GM12878 (cell line): Measurements from ENCODE around the gene RPUSD2. TPM values are rescaled to one million over a fixed set of nuclear protein-coding genes. Genes with fewer than 3 reads are reported as not detected.
A peak's percentile ranks its signal among the peaks of the same experiment; 100 is the strongest.

Experiments used
- BMI1 ChIP-seq: fragments of 450-650 bp; IDR thresholded peaks from 2 replicates; pipeline ENCODE4 v1.6.1; 2016; ENCODE audit warnings: mild to moderate bottlenecking, moderate library complexity, borderline replicate concordance
- CBX3 ChIP-seq: fragments of 200-600 bp; sonication (generic); IDR thresholded peaks from 2 replicates; pipeline ENCODE4 v1.6.1; 2016; ENCODE audit warnings: low read depth, borderline replicate concordance
- CEBPB ChIP-seq, 2 experiments: fragments of 150-350 bp in 1 of 2; IDR thresholded peaks; 2 replicates each; pipeline ENCODE4 v1.6.1; 2012 to 2014; ENCODE audit warnings: low read depth in 2 of 2, low read length in 2 of 2, borderline replicate concordance in 1 of 2, inconsistent platforms in 1 of 2
- CHD1 ChIP-seq: IDR thresholded peaks from 2 replicates; pipeline ENCODE4 v1.6.1; 2012; ENCODE audit warnings: low read depth, low read length, improper control_type of control experiment
- CHD2 ChIP-seq: IDR thresholded peaks from 2 replicates; pipeline ENCODE4 v1.6.1; 2011; ENCODE audit warnings: low read depth, low read length, improper control_type of control experiment, borderline replicate concordance
- CREB1 ChIP-seq: IDR thresholded peaks from 2 replicates; pipeline ENCODE4 v1.6.1; 2012; ENCODE audit warnings: low read depth, mild to moderate bottlenecking, inconsistent platforms
- CREM ChIP-seq: IDR thresholded peaks from 2 replicates; pipeline ENCODE4 v1.6.1; 2014; ENCODE audit warnings: antibody characterized with exemption, low read depth
- DPF2 ChIP-seq: fragments of 450-650 bp; IDR thresholded peaks from 2 replicates; pipeline ENCODE4 v1.6.1; 2017; ENCODE audit warnings: mild to moderate bottlenecking
- E2F8 ChIP-seq: fragments of 450-650 bp; IDR thresholded peaks from 2 replicates; pipeline ENCODE4 v1.6.1; 2018; ENCODE audit warnings: mild to moderate bottlenecking, low read depth, moderate library complexity; ENCODE audit not compliant: partially characterized antibody
- EP300 ChIP-seq, 2 experiments: fragments of 150-350 bp in 1 of 2; IDR thresholded peaks; 2 replicates each; pipeline ENCODE4 v1.6.1; 2011 to 2012; ENCODE audit warnings: low read depth in 2 of 2, low read length in 2 of 2, borderline replicate concordance in 1 of 2, improper control_type of control experiment in 1 of 2, inconsistent platforms in 1 of 2; ENCODE audit not compliant: control insufficient read depth in 1 of 2
- ETV6 ChIP-seq, 2 experiments: fragments of 450-650 bp in 1 of 2; IDR thresholded peaks in 1 of 2; conservative IDR thresholded peaks in 1 of 2; 2 replicates each; pipeline ENCODE4 v1.6.1; 2014; ENCODE audit warnings: antibody characterized with exemption in 1 of 2, borderline replicate concordance in 1 of 2, low read depth in 1 of 2, mild to moderate bottlenecking in 1 of 2, moderate library complexity in 1 of 2
- FOXM1 ChIP-seq: IDR thresholded peaks from 2 replicates; pipeline ENCODE4 v1.6.1; 2012; ENCODE audit warnings: low read depth, mild to moderate bottlenecking, inconsistent platforms, low read length, moderate library complexity
- GATAD2B ChIP-seq: fragments of 450-650 bp; conservative IDR thresholded peaks from 2 replicates; pipeline ENCODE4 v1.6.1; 2017; ENCODE audit warnings: low read depth, mild to moderate bottlenecking, moderate library complexity
- KLF5 ChIP-seq: fragments of 450-650 bp; IDR thresholded peaks from 2 replicates; pipeline ENCODE4 v1.6.1; 2014; ENCODE audit warnings: mild to moderate bottlenecking; ENCODE audit not compliant: partially characterized antibody
- MLLT1 ChIP-seq: fragments of 450-650 bp; IDR thresholded peaks from 2 replicates; pipeline ENCODE4 v1.6.1; 2016; ENCODE audit warnings: mild to moderate bottlenecking
- NR2C2 ChIP-seq: IDR thresholded peaks from 2 replicates; pipeline ENCODE4 v1.6.1; 2011; ENCODE audit warnings: borderline replicate concordance, low read depth; ENCODE audit not compliant: control insufficient read depth, insufficient read length
- PBX3 ChIP-seq: IDR thresholded peaks from 2 replicates; pipeline ENCODE4 v1.6.1; 2011; ENCODE audit warnings: mild to moderate bottlenecking, low read depth, low read length, moderate library complexity; ENCODE audit not compliant: insufficient replicate concordance
- RAD21 ChIP-seq: IDR thresholded peaks from 2 replicates; pipeline ENCODE4 v1.6.1; 2011; ENCODE audit warnings: mild to moderate bottlenecking, low read depth, low read length, moderate library complexity; ENCODE audit not compliant: insufficient read depth
- SKIL ChIP-seq: fragments of 450-650 bp; IDR thresholded peaks from 2 replicates; pipeline ENCODE4 v1.6.1; 2017; ENCODE audit warnings: mild to moderate bottlenecking, low read depth, inconsistent platforms; ENCODE audit not compliant: poor library complexity, severe bottlenecking
- TBL1XR1 ChIP-seq: IDR thresholded peaks from 2 replicates; pipeline ENCODE4 v1.6.1; 2012; ENCODE audit warnings: low read depth, low read length, improper control_type of control experiment
- TCF3 ChIP-seq: IDR thresholded peaks from 2 replicates; pipeline ENCODE4 v1.6.1; 2012; ENCODE audit warnings: low read depth, mild to moderate bottlenecking, low read length, borderline replicate concordance; ENCODE audit not compliant: insufficient read depth
- polyA plus RNA-seq, 11 experiments: library from polyadenylated mRNA; depleted of rRNA in 4 of 11; unstranded in 6 of 11; stranded (reverse) in 5 of 11; fragments of >200 nt; fragmentation: Nextera tagmentation in 4 of 11; fragmentation: Illumina TruSeq in 1 of 11; extraction: Ambion mirVana in 4 of 11; extraction: Trizol in 1 of 11; gene quantifications; 1 replicate in 1 of 11; 2 replicates in 10 of 11; pipeline versions ENCODE4 v1.2.1 to v1.2.3, GENCODE V29; 2011 to 2016; ENCODE audit warnings: inconsistent platforms in 2 of 11, missing spikeins in 2 of 11, low read depth in 1 of 11
- total RNA-seq, 4 experiments: library from RNA; depleted of rRNA in 3 of 4; stranded (reverse); fragments of >200 nt in 3 of 4; fragmentation: Illumina TruSeq in 1 of 4; extraction: Trizol in 1 of 4; gene quantifications; 2 replicates each; pipeline versions ENCODE4 v1.2.1 to v1.2.3, GENCODE V29; 2013 to 2021

Gene RPUSD2
- total and polyA plus RNA-seq, 10 of the 15 experiments (the other 5 are each of a cell fraction or from before 2014, with no cell fraction given) = 4.0 to 33.3 (median 18.5) TPM

- TF ChIP-seq KLF5 = no peak
- peak; percentile 53 for TF ChIP-seq PBX3
- peak; percentile 94 to 95 for TF ChIP-seq EP300 (IDR thresholded peaks at IDR 0.05; ENCODE audit: borderline replicate concordance in 1 of 2, control insufficient read depth in 1 of 2, low read depth in 2 of 2, low read length in 2 of 2)
- TF ChIP-seq CEBPB (IDR thresholded peaks at IDR 0.05; ENCODE audit: borderline replicate concordance in 1 of 2, low read depth in 2 of 2, low read length in 2 of 2) = 0 out of 4 replicates have a peak, but pooled peaks of 1 of the 2 experiments have one; percentile 70
- 0 out of 2 replicates have a peak, but pooled peaks have one; percentile 17 for TF ChIP-seq BMI1
- TF ChIP-seq GATAD2B = peak; percentile 45; the same call in 1 of the 2 replicates
- peak; percentile 85 for TF ChIP-seq DPF2
- no peak for TF ChIP-seq CBX3
- TF ChIP-seq CREM = peak; percentile 83; the same call in 1 of the 2 replicates
- TF ChIP-seq CHD2 = peak; percentile 76
- TF ChIP-seq ETV6 (conservative IDR thresholded peaks at IDR 0.05 in 1 of 2, IDR thresholded peaks at IDR 0.05 in 1 of 2; ENCODE audit: borderline replicate concordance in 1 of 2, low read depth in 1 of 2) = peak in 1 of 2 experiments; percentile 64; a peak in 1 of 4 replicates
- TF ChIP-seq CHD1 = no peak
- TF ChIP-seq SKIL = peak; percentile 74
- peak; percentile 86 for TF ChIP-seq TBL1XR1
- no peak for TF ChIP-seq NR2C2
- TF ChIP-seq RAD21 = 0 out of 2 replicates have a peak, but pooled peaks have one; percentile 9
- TF ChIP-seq FOXM1 = peak; percentile 95
- peak; percentile 90 for TF ChIP-seq TCF3
- TF ChIP-seq E2F8 = peak; percentile 22
- TF ChIP-seq MLLT1 = peak; percentile 79; the same call in 1 of the 2 replicates
- TF ChIP-seq CREB1 = no peak
Observed at GRCh38 chr15:40543631-40544294, 25.3 kb upstream of the RPUSD2 start (continued).
